Omental fat pad (tissue), 4 donors: Measurements from ENCODE around the gene INAFM1. TPM values are rescaled to one million over a fixed set of nuclear protein-coding genes. Genes with fewer than 3 reads are reported as not detected.

ENCODE experiments used
- ATAC-seq: fragments of 150-250 bp; one replicate; pipeline ENCODE4 v1.9.1; 2016; ENCODE audit warnings: mild to moderate bottlenecking, moderate library complexity; ENCODE audit not compliant: low FRiP score
- DNase-seq: peaks from one replicate; pipeline ENCODE4 v3.0.0-alpha.2; 2019; ENCODE audit warnings: low spot score
- total RNA-seq, 4 donors: library from RNA; depleted of rRNA; stranded (reverse); fragments of >200 nt; gene quantifications; one replicate each; pipeline ENCODE4 v1.1.0, GENCODE V29; 2016
- TF ChIP-seq, protein P1 (sequence below), 3 donors: fragments of 450-650 bp; IDR thresholded peaks; one replicate each; pipeline ENCODE4 v1.5.1; 2016 to 2017; ENCODE audit warnings: antibody characterized with exemption in 3 of 3, mild to moderate bottlenecking in 3 of 3, moderate library complexity in 2 of 3

Gene INAFM1
- total RNA-seq, 4 donors from 2014 or later, result 3.3 to 8.2 (median 5.7) TPM

DNA sequence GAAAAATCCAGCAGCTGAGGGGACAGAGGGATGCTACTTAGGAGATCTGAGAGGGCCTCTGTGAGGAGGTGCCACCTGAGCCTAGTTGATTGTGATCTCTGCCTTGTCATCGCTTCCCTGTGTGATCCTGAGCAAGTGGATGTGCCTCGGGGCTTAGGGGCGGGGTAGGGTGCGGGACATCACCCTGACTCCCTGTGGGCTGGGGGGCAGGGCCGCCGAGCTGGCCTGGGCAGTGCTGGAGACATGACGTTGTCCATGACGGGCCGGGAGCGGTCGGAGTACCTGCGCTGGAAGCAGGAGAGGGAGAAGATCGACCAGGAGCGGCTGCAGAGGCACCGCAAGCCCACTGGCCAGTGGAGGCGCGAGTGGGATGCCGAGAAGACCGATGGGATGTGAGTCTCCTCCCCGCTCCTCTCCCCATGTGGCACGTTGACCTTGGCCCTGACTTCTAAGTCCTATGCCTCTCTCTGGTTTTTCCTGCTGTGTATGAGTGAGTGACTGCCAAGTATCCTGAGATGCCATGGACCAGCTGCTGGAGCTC lies 8.2 kb upstream of the INAFM1 start:
- no peak for ATAC-seq
- no peak for DNase-seq
- TF ChIP-seq, protein P1, sequence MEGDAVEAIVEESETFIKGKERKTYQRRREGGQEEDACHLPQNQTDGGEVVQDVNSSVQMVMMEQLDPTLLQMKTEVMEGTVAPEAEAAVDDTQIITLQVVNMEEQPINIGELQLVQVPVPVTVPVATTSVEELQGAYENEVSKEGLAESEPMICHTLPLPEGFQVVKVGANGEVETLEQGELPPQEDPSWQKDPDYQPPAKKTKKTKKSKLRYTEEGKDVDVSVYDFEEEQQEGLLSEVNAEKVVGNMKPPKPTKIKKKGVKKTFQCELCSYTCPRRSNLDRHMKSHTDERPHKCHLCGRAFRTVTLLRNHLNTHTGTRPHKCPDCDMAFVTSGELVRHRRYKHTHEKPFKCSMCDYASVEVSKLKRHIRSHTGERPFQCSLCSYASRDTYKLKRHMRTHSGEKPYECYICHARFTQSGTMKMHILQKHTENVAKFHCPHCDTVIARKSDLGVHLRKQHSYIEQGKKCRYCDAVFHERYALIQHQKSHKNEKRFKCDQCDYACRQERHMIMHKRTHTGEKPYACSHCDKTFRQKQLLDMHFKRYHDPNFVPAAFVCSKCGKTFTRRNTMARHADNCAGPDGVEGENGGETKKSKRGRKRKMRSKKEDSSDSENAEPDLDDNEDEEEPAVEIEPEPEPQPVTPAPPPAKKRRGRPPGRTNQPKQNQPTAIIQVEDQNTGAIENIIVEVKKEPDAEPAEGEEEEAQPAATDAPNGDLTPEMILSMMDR (IDR thresholded peaks at IDR 0.05), result no peak

- TF ChIP-seq, protein P1 (IDR thresholded peaks at IDR 0.05), result no peak
- DNase-seq, result no peak
- ATAC-seq, result peak; percentile 20
Measured at GRCh38 chr19:47267350-47267759, 7.3 kb upstream of the INAFM1 start.

GRCh38 chr19:47268028-47268427 lies 6.7 kb upstream of the INAFM1 start:
- ATAC-seq, result no peak
- TF ChIP-seq, protein P1 (IDR thresholded peaks at IDR 0.05), result no peak

GRCh38 chr19:47269596-47269995 lies 5.1 kb upstream of the INAFM1 start:
- no peak for DNase-seq
- TF ChIP-seq, protein P1 (IDR thresholded peaks at IDR 0.05), result no peak
- ATAC-seq, result no peak

More at GRCh38 chr19:47268028-47268427, 6.7 kb upstream of the INAFM1 start:
- no peak for DNase-seq

GRCh38 chr19:47270408-47270807 lies 4.3 kb upstream of the INAFM1 start:
- ATAC-seq, result no peak
- no peak for DNase-seq
- TF ChIP-seq, protein P1 (IDR thresholded peaks at IDR 0.05), result no peak

GRCh38 chr19:47271949-47272348 lies 2.7 kb upstream of the INAFM1 start:
- no peak for ATAC-seq
- TF ChIP-seq, protein P1 (IDR thresholded peaks at IDR 0.05), result no peak

More at GRCh38 chr19:47271949-47272348, 2.7 kb upstream of the INAFM1 start:
- no peak for DNase-seq
